HEK293T (cell line): ENCODE results near the gene IQSEC1.

Experiments used
- CTCF ChIA-PET: fragments of 350-600 bp; formaldehyde crosslinking; extraction: SDS; loops from one replicate; lab custom pipeline; 2021; ENCODE audit warnings: antibody characterized with exemption, inconsistent platforms; lab: Yijun Ruan, JAX
- POLR2A ChIA-PET: fragments of 350-600 bp; formaldehyde crosslinking; extraction: SDS; loops from one replicate; lab custom pipeline; 2020; ENCODE audit warnings: antibody characterized with exemption, inconsistent platforms; lab: Yijun Ruan, JAX
- DNase-seq: peaks from one replicate; pipeline ENCODE4 v3.0.0; 2012; ENCODE audit warnings: mixed read lengths; ENCODE audit errors: extremely low spot score
- ARNT ChIP-seq: fragments of 450-650 bp; IDR thresholded peaks from 2 replicates; pipeline ENCODE4 v1.6.1; 2017; ENCODE audit warnings: mild to moderate bottlenecking
- BHLHE40 ChIP-seq: fragments of 450-650 bp; IDR thresholded peaks from 2 replicates; pipeline ENCODE4 v1.6.1; 2016; ENCODE audit warnings: mild to moderate bottlenecking, moderate library complexity, borderline replicate concordance
- CTBP1 ChIP-seq: fragments of 450-650 bp; IDR thresholded peaks from 2 replicates; pipeline ENCODE4 v1.6.1; 2016; ENCODE audit warnings: borderline replicate concordance
- ELF4 ChIP-seq: fragments of 450-650 bp; IDR thresholded peaks from 2 replicates; pipeline ENCODE4 v1.6.1; 2017; ENCODE audit warnings: antibody characterized with exemption
- FOXA1 ChIP-seq: fragments of 450-650 bp; IDR thresholded peaks from 2 replicates; pipeline ENCODE4 v1.6.1; 2016; ENCODE audit warnings: mild to moderate bottlenecking
- FOXK2 ChIP-seq: fragments of 450-650 bp; IDR thresholded peaks from 2 replicates; pipeline ENCODE4 v1.6.1; 2016; ENCODE audit warnings: mild to moderate bottlenecking
- FOXM1 ChIP-seq: fragments of 450-650 bp; IDR thresholded peaks from 2 replicates; pipeline ENCODE4 v1.6.1; 2017; ENCODE audit warnings: mild to moderate bottlenecking, borderline replicate concordance
- HDGF ChIP-seq: fragments of 450-650 bp; IDR thresholded peaks from 2 replicates; pipeline ENCODE4 v1.6.1; 2017; ENCODE audit warnings: antibody characterized with exemption, borderline replicate concordance
- L3MBTL2 ChIP-seq: fragments of 450-650 bp; conservative IDR thresholded peaks from 2 replicates; pipeline ENCODE4 v1.6.1; 2016; ENCODE audit warnings: mild to moderate bottlenecking
- LEF1 ChIP-seq: fragments of 450-650 bp; IDR thresholded peaks from 2 replicates; pipeline ENCODE4 v1.6.1; 2017; ENCODE audit warnings: mild to moderate bottlenecking, borderline replicate concordance
- NFRKB ChIP-seq: fragments of 450-650 bp; IDR thresholded peaks from 2 replicates; pipeline ENCODE4 v1.6.1; 2016; ENCODE audit warnings: mild to moderate bottlenecking, moderate library complexity
- PKNOX1 ChIP-seq: fragments of 450-650 bp; IDR thresholded peaks from 2 replicates; pipeline ENCODE4 v1.6.1; 2016
- SP1 ChIP-seq: fragments of 450-650 bp; IDR thresholded peaks from 2 replicates; pipeline ENCODE4 v1.6.1; 2017
- SUZ12 ChIP-seq: fragments of 450-650 bp; IDR thresholded peaks from 2 replicates; pipeline ENCODE4 v1.6.1; 2016; ENCODE audit warnings: mild to moderate bottlenecking
- TARDBP ChIP-seq: fragments of 450-650 bp; IDR thresholded peaks from 2 replicates; pipeline ENCODE4 v1.6.1; 2016
- ZNF384 ChIP-seq: fragments of 450-650 bp; IDR thresholded peaks from 2 replicates; pipeline ENCODE4 v1.6.1; 2016

IQSEC1 gene

GRCh38 chr3:13085081-13085845, 12.0 kb upstream of the IQSEC1 start:
- CTCF ChIA-PET = no interaction called here
- POLR2A ChIA-PET = no interaction called here
- TF ChIP-seq SUZ12 = no peak
- no peak for DNase-seq

GRCh38 chr3:13083898-13084297, 10.7 kb upstream of the IQSEC1 start:
- CTCF ChIA-PET = no interaction called here

DNA sequence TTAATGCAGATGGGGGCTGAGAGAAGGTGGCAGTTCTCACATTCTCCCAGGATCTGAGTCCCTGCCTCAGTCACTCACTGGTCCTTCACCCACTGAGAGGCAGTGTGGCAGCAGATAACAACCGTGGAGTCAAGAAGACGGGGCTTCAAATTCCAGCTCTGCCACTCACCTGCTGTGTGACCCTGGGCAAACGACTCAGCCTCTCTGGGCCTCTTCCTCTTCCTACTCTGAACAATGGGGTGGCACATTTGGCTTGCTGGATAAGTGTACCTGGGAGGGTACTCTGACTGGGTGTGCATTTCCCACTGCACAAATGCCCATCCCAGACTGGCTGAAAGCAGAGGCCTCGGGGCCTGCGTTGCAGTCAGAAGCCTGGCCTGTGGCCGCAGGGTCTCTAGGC, 10.0 kb upstream of the IQSEC1 start:
- ChIA-PET POLR2A (no interaction called here), CTCF (no interaction called here)
- DNase-seq = no peak
- no peak for TF ChIP-seq HDGF
- no peak for TF ChIP-seq LEF1
- no peak for TF ChIP-seq SP1
- TF ChIP-seq FOXA1 = no peak
- TF ChIP-seq PKNOX1 = no peak
- TF ChIP-seq SUZ12 = no peak
- no peak for TF ChIP-seq BHLHE40
- no peak for TF ChIP-seq L3MBTL2
- TF ChIP-seq TARDBP = no peak
- no peak for TF ChIP-seq ARNT
- TF ChIP-seq CTBP1 = no peak
- TF ChIP-seq FOXM1 = no peak

More at GRCh38 chr3:13083898-13084297, 10.7 kb upstream of the IQSEC1 start:
- no peak for TF ChIP-seq FOXM1
- no peak for TF ChIP-seq L3MBTL2
- TF ChIP-seq ARNT = no peak
- TF ChIP-seq SP1 = no peak
- no peak for TF ChIP-seq BHLHE40
- TF ChIP-seq ELF4 = no peak
- no peak for TF ChIP-seq SUZ12
- TF ChIP-seq CTBP1 = no peak
- TF ChIP-seq TARDBP = no peak
- TF ChIP-seq FOXK2 = no peak
- TF ChIP-seq HDGF = no peak
- no peak for TF ChIP-seq ZNF384
- no peak for TF ChIP-seq LEF1
- no peak for TF ChIP-seq PKNOX1
- TF ChIP-seq NFRKB = no peak
- no peak for DNase-seq
- POLR2A ChIA-PET = no interaction called here

- no peak for DNase-seq
- ChIA-PET POLR2A (no interaction called here), CTCF (no interaction called here)
- no peak for TF ChIP-seq FOXA1
- no peak for TF ChIP-seq TARDBP
- no peak for TF ChIP-seq ZNF384
- TF ChIP-seq LEF1 = no peak
- no peak for TF ChIP-seq BHLHE40
- TF ChIP-seq L3MBTL2 = no peak
- TF ChIP-seq PKNOX1 = no peak
- TF ChIP-seq ARNT = no peak
- TF ChIP-seq HDGF = no peak
- no peak for TF ChIP-seq FOXM1
- no peak for TF ChIP-seq SUZ12
- TF ChIP-seq FOXK2 = no peak
Observed at GRCh38 chr3:13082677-13083076, 9.4 kb upstream of the IQSEC1 start.

DNA sequence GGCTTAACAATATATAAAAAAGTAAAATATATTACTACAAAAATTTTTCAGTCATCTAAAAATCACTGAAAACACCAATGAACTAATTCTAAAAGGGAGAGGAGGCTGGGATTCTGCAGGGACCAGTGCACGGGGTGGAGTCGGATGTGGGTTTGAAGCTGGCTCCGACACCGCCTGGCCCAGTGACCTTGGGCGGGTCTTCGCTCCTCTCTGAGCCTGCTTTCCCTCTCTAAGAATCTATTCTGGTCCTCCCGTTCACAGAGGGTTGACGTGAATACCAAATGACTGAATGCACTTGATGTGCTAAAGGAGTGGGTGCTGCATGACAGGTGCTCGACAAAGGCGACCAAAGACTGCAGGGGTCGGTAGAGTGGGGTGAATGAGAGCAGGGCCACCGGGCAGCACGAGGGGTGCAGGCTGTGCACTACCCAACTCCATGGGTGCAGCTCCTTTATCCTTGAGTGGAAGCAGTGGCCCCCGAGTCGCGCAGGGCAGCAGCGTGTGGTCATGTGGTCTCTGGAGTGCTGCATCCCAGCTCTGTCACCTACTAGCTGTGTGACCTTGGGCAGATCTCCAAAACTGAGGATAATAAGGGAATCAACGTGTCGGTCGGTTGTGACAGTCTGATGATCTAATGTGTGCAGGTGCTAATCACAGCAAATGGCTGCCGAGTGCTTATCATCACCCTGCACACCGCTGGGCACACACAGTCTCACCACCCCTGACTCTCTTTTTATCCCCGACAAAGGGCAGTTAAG, 8.6 kb upstream of the IQSEC1 start:
- DNase-seq = no peak
- ChIA-PET POLR2A (no interaction called here), CTCF (interaction anchor here (0.9 kb wide), 1 partner anchor 10 kb away, joined by 4 read pairs; no protein-coding TSS in a partner anchor)
- TF ChIP-seq LEF1 (no peak), FOXK2 (no peak)

DNA sequence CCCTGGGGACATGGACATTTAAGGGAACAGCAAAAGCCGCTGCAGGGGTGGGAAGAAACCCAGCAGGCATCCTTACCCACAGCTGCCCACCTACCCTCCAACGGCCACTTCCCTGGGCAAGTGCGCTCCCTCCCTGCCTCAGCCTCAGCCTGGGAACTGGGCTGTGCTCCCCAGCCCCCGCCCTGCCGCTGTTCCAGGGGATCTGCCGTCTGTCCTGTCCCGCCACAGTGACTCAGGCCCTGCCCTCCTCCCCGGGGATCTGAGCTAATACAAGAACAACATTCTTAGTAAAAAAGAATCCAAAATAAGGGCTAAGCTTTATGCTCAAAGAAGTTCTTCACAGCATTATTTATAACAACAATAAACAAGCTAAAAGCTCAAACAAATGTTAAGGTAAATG, 7.4 kb upstream of the IQSEC1 start:
- ChIA-PET CTCF (interaction anchor here (0.6 to 0.9 kb wide), 2 partner anchors 12 to 133 kb away, joined by 3 to 4 read pairs; no protein-coding TSS in a partner anchor), POLR2A (no interaction called here)
- no peak for DNase-seq
- TF ChIP-seq CTBP1 (no peak), SP1 (no peak), ARNT (no peak), NFRKB (no peak), LEF1 (no peak), FOXA1 (no peak), FOXM1 (no peak), L3MBTL2 (no peak), HDGF (no peak), ZNF384 (no peak), ELF4 (no peak), PKNOX1 (no peak), TARDBP (no peak), FOXK2 (no peak), BHLHE40 (no peak), SUZ12 (no peak)
